ENCODE data around the gene VPS16. TPM values are rescaled to one million over a fixed set of nuclear protein-coding genes. Genes with fewer than 3 reads are reported as not detected.

Gene VPS16
- total RNA-seq, 2 experiments from 2014 or later = 32.6 to 39.0 TPM

DNA sequence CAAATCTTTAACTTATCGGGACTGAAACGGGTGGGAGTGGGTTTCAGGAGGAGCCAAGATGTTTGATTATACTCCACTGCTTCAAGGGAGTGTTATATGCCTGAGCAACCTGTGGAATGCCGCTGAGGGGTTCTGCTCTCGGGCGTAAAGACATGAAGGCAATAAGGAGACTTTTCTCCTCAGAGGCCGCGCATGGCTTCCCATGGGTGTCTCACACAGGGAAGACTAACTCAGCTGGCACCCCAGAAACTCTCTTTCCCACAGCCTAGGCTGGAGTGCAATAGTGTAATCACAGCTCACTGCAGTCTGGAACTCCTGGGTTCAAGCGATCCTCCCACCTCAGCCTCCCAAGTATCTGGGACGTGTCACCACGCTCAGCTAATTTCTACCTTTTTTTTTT lies 30.9 kb upstream of the VPS16 start:
- Histone ChIP-seq H3K79me2 (ENCODE audit: insufficient read depth, low read depth, low read length) (no peaks in the 10 kb centered on the region), H3K4me1 (ENCODE audit: insufficient read depth, low read length, poor library complexity, severe bottlenecking) (no peaks in the 10 kb centered on the region), H3K9me3 (ENCODE audit: low read length) (0 out of 2 replicates have a peak, but pooled peaks cover 6% of the 10 kb centered on the region), H2AFZ (ENCODE audit: low read length) (no peak overlapping the region), H3K4me3 (ENCODE audit: low read depth, low read length, poor library complexity, severe bottlenecking) (no peak overlapping the region), H4K20me1 (ENCODE audit: insufficient read depth, low read length) (no peaks in the 10 kb centered on the region), H3K27ac (ENCODE audit: low read depth, low read length, poor library complexity, severe bottlenecking) (no peak overlapping the region), H3K36me3 (ENCODE audit: insufficient read depth, low read length) (no peaks in the 10 kb centered on the region), H3K4me2 (ENCODE audit: low read length) (no peak overlapping the region), H3K9me2 (ENCODE audit: insufficient read depth, low read length) (no peaks in the 10 kb centered on the region)
- TF ChIP-seq, protein P1, sequence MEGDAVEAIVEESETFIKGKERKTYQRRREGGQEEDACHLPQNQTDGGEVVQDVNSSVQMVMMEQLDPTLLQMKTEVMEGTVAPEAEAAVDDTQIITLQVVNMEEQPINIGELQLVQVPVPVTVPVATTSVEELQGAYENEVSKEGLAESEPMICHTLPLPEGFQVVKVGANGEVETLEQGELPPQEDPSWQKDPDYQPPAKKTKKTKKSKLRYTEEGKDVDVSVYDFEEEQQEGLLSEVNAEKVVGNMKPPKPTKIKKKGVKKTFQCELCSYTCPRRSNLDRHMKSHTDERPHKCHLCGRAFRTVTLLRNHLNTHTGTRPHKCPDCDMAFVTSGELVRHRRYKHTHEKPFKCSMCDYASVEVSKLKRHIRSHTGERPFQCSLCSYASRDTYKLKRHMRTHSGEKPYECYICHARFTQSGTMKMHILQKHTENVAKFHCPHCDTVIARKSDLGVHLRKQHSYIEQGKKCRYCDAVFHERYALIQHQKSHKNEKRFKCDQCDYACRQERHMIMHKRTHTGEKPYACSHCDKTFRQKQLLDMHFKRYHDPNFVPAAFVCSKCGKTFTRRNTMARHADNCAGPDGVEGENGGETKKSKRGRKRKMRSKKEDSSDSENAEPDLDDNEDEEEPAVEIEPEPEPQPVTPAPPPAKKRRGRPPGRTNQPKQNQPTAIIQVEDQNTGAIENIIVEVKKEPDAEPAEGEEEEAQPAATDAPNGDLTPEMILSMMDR (conservative IDR thresholded peaks at IDR 0.05; ENCODE audit: low read length) = no peak
- TF ChIP-seq EZH2phosphoT487 (IDR thresholded peaks at IDR 0.05; ENCODE audit: borderline replicate concordance, low read depth, low read length) = no peak
- intact Hi-C loops (cut with micrococcal nuclease; ENCODE audit: unreplicated experiment) = no loop called here
- CTCF ChIA-PET (ENCODE audit: unreplicated experiment) = interaction anchor here (0.5 kb wide), 1 partner anchor 160 kb away, joined by 3 read pairs; no protein-coding TSS in a partner anchor
- no peak for DNase-seq (ENCODE audit: low spot score)
- no TSS peak for BruUV-seq (replicated peaks)
- POLR2A ChIA-PET = interaction anchor here (0.6 to 0.7 kb wide), 2 partner anchors 80 to 81 kb away, joined by 3 to 4 read pairs; no protein-coding TSS in a partner anchor

DNA sequence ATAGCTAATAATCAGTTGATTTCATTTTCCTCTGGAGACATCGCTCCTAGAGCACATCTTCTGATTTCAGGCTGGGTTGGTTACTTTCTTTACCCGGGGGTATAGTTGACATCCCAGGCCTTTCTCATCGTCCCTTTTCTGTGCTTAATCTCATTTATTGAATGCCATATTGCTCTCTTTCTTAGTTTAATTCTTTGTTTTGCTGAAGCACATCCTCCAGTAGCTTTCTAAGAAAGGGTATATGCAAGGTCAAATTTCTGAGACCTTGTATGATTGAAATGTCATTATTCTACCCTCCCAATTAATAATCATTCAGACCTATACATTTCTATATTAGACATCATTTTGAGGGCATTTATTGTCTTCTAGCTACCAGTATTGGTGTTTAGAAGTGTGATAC lies 28.4 kb upstream of the VPS16 start:
- no TSS peak for BruUV-seq (replicated peaks)
- Histone ChIP-seq H2AFZ (ENCODE audit: low read length) (no peak overlapping the region), H3K79me2 (ENCODE audit: insufficient read depth, low read depth, low read length) (no peaks in the 10 kb centered on the region), H3K9me3 (ENCODE audit: low read length) (0 out of 2 replicates have a peak, but pooled peaks cover 6% of the 10 kb centered on the region), H3K36me3 (ENCODE audit: insufficient read depth, low read length) (no peaks in the 10 kb centered on the region), H3K4me2 (ENCODE audit: low read length) (no peak overlapping the region), H3K4me1 (ENCODE audit: insufficient read depth, low read length, poor library complexity, severe bottlenecking) (no peaks in the 10 kb centered on the region), H3K27ac (ENCODE audit: low read depth, low read length, poor library complexity, severe bottlenecking) (no peak overlapping the region), H3K9me2 (ENCODE audit: insufficient read depth, low read length) (no peaks in the 10 kb centered on the region), H4K20me1 (ENCODE audit: insufficient read depth, low read length) (no peaks in the 10 kb centered on the region), H3K4me3 (ENCODE audit: low read depth, low read length, poor library complexity, severe bottlenecking) (no peak overlapping the region)
- ChIA-PET POLR2A (no interaction called here), CTCF (ENCODE audit: unreplicated experiment) (no interaction called here)
- intact Hi-C loops (cut with micrococcal nuclease; ENCODE audit: unreplicated experiment) = no loop called here
- DNase-seq (ENCODE audit: low spot score) = no peak
- TF ChIP-seq EZH2phosphoT487 (IDR thresholded peaks at IDR 0.05; ENCODE audit: borderline replicate concordance, low read depth, low read length) = no peak
- TF ChIP-seq, protein P1 (conservative IDR thresholded peaks at IDR 0.05; ENCODE audit: low read length) = no peak

DNA sequence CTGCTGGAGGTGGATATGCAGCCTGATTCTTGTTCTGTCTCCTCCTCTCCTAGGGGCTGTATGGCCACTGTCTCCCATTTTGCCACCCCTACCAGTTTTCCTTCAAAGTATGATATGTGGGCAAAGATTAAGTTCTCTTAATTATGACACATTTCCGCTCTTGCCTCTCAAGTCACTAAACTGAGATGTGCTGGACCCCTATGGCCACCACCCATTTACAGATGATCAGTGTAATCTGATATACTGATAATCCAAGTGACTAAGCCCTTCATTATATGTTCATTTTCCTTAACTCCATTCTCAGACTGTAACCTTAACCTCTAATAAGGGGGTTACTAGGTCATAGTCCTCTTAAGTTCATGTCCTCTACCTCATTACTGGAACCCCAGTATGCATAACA lies 26.5 kb upstream of the VPS16 start:
- CTCF ChIA-PET (ENCODE audit: unreplicated experiment) = no interaction called here
- no TSS peak for BruUV-seq (replicated peaks)

More for the DNA sequence above, 26.5 kb upstream of the VPS16 start:
- Histone ChIP-seq H3K4me1 (ENCODE audit: insufficient read depth, low read length, poor library complexity, severe bottlenecking) (no peaks in the 10 kb centered on the region), H4K20me1 (ENCODE audit: insufficient read depth, low read length) (no peaks in the 10 kb centered on the region), H3K9me2 (ENCODE audit: insufficient read depth, low read length) (no peaks in the 10 kb centered on the region), H3K27ac (ENCODE audit: low read depth, low read length, poor library complexity, severe bottlenecking) (no peak overlapping the region), H3K4me3 (ENCODE audit: low read depth, low read length, poor library complexity, severe bottlenecking) (no peak overlapping the region), H3K9me3 (ENCODE audit: low read length) (0 out of 2 replicates have a peak, but pooled peaks cover 6% of the 10 kb centered on the region), H3K79me2 (ENCODE audit: insufficient read depth, low read depth, low read length) (no peaks in the 10 kb centered on the region), H3K36me3 (ENCODE audit: insufficient read depth, low read length) (no peaks in the 10 kb centered on the region), H2AFZ (ENCODE audit: low read length) (no peak overlapping the region), H3K4me2 (ENCODE audit: low read length) (no peak overlapping the region)
- TF ChIP-seq EZH2phosphoT487 (IDR thresholded peaks at IDR 0.05; ENCODE audit: borderline replicate concordance, low read depth, low read length) = no peak
- TF ChIP-seq, protein P1 (conservative IDR thresholded peaks at IDR 0.05; ENCODE audit: low read length) = no peak
- POLR2A ChIA-PET = no interaction called here
- no peak for DNase-seq (ENCODE audit: low spot score)
- intact Hi-C loops (cut with micrococcal nuclease; ENCODE audit: unreplicated experiment) = no loop called here
